Measurements from ENCODE around the gene HSPB8.

DNA sequence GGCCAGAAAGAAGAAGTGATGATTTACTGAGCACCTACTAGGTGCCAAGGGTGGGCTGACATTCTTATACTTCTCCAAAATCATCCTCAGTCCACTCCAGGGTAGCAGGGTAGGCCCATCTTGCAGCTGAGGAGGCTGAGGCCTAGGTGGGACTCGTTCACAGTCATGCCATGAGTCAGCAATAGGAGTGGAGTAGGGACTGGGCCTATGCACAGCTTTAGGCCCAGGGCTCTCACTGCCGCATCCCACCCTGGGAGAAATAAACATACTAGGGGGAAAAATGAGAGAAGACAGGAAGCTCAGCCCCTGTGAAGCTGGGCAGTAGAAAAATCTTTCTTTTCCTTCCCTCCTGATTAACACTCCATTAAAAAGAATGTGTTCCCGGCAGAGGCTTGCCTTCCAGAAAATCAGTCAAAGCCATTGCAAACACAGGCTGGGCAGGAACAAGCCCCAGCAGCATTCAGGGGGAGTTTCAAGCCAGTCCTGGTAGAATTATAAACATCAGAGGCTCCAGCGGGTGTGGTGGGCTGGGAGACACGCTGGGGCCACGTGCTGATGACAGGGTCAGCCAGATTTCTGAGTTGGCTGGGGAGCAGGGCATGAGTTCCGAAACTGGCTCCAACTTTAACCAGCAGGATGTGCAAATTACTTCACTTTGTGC, 1.8 kb downstream of the HSPB8 start:
- TF ChIP-seq, protein P1, sequence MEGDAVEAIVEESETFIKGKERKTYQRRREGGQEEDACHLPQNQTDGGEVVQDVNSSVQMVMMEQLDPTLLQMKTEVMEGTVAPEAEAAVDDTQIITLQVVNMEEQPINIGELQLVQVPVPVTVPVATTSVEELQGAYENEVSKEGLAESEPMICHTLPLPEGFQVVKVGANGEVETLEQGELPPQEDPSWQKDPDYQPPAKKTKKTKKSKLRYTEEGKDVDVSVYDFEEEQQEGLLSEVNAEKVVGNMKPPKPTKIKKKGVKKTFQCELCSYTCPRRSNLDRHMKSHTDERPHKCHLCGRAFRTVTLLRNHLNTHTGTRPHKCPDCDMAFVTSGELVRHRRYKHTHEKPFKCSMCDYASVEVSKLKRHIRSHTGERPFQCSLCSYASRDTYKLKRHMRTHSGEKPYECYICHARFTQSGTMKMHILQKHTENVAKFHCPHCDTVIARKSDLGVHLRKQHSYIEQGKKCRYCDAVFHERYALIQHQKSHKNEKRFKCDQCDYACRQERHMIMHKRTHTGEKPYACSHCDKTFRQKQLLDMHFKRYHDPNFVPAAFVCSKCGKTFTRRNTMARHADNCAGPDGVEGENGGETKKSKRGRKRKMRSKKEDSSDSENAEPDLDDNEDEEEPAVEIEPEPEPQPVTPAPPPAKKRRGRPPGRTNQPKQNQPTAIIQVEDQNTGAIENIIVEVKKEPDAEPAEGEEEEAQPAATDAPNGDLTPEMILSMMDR (IDR thresholded peaks at IDR 0.05): no peak
- no peak for TF ChIP-seq POLR2A (IDR thresholded peaks at IDR 0.05)

All from tibial nerve (tissue), 3 donors.